Measurements from ENCODE around the gene ATP2A3. TPM values are rescaled to one million over a fixed set of nuclear protein-coding genes. Genes with fewer than 3 reads are reported as not detected.

ATP2A3 gene
- total RNA-seq, 1 experiment from 2014 or later, result 5.7 TPM

DNA sequence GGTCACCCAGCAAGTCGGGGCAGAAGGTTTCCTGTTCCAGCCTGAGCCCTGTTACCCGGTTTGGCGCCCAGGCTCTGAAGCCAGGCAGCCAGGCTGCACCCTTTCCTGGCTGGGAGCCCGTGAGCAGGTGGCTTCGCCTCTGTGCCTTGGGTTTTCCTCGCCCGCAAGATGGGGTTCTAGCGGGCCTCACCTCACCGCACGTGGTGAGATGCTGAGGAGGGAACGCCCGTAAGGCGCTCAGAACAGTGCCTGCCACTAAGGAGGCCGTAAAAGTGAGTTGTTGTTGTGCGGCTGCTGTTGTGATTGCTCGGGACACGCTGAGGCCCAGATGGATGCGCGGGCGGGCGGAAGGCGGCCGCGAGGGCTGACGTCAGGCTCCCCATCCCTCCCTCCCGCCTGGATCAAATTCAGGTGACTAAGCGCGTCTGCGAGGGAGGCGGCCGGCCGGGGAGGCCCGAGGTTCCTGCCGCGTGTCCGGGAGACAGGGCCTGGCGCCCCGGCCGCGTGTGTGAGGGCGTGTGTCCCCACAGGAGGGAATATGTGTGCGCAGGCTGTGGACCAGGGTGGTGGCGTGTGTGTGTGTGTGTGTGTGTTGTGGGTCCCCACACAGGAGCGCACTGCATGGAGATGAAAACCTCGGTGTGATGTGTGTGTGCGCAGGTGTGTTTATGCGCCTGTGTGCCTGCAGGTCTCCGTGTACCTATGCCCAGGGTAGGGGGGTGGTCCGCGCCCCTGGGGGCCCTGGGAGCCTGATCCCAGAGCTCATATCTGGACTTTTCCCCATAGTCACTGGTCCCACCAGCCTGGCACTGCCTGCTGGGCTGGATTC is 75.7 kb downstream of the ATP2A3 start:
- peak; percentile 92 for DNase-seq
- peaks cover 4% of the 10 kb centered on the region for H3K27me3 ChIP-seq (ENCODE audit: control insufficient read depth, insufficient read depth, low read length)
- H3K4me3 ChIP-seq (ENCODE audit: insufficient read depth, low read depth, low read length), result no peak overlapping the region
- H3K36me3 ChIP-seq (replicated peaks; ENCODE audit: control insufficient read depth, insufficient read depth, low read length), result peaks cover 4% of the 10 kb centered on the region; the same call in 1 of the 2 replicates

DNA sequence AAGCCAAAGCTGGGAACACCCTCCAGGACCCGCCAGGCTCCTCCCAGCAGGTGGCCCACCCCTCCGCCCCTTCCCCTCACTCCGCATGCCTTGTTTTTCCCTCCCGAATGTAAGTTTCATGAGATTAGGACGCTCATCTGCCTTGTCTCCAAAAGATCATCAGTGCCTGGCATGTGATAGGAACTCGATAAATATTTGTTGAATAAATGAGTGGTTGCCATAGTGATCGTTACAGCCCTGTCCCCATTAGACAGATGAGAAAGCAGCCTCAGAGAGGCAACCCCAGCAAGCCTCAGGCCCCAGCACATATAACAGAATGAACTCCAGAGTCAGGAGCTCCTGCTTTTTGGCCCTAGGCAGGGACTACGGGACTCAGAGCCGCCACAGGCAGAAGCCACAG is 76.4 kb downstream of the ATP2A3 start:
- Histone ChIP-seq H3K27me3 (ENCODE audit: control insufficient read depth, insufficient read depth, low read length) (peaks cover 4% of the 10 kb centered on the region), H3K36me3 (replicated peaks; ENCODE audit: control insufficient read depth, insufficient read depth, low read length) (peaks cover 4% of the 10 kb centered on the region; the same call in 1 of the 2 replicates), H3K4me3 (ENCODE audit: insufficient read depth, low read depth, low read length) (no peak overlapping the region)
- no peak for DNase-seq

DNA sequence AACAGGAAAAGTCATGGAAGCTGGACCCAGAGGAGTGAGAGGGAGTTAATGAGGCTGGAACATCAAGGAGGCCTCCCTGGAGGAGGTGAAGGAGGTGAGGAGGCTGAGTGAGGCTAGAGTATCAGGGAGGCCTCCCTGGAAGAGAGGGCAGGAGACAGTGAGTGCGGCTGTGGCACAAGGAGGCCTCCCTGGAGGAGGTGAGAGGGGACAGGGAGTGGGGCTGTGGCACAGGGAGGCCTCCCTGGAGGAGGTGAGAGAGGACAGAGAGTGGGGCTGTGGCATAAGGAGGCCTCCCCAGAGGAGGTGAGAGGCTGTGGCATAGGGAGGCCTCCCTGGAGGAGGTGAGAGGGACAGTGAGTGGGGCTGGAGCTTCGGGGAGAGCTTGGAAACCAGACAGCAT is 76.8 kb downstream of the ATP2A3 start:
- no peak for DNase-seq
- H3K36me3 ChIP-seq (replicated peaks; ENCODE audit: control insufficient read depth, insufficient read depth, low read length), result peaks cover 4% of the 10 kb centered on the region; the same call in 1 of the 2 replicates
- peaks cover 4% of the 10 kb centered on the region for H3K27me3 ChIP-seq (ENCODE audit: control insufficient read depth, insufficient read depth, low read length)
- no peak overlapping the region for H3K4me3 ChIP-seq (ENCODE audit: insufficient read depth, low read depth, low read length)

DNA sequence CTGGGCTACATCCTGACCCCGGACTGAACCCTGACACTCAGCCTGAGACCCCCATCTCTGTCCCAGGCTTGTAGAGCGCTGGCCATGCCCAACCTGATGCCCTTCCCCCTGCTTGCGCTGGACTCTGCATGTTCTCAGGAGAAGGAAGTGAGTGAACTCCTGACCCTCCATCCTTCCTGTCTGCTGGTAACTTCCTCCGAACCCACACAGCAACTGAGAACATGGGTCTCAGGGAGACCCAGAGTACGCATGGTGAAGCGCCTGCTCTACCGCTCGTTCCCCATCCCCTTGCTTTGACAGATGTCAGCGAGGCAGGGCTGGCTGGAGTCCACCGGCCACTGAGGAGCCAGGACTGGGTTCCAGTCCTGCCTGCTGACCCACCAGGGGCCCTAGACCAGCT is 77.5 kb downstream of the ATP2A3 start:
- Histone ChIP-seq H3K36me3 (replicated peaks; ENCODE audit: control insufficient read depth, insufficient read depth, low read length) (peaks cover 4% of the 10 kb centered on the region; the same call in 1 of the 2 replicates), H3K4me3 (ENCODE audit: insufficient read depth, low read depth, low read length) (no peak overlapping the region), H3K27me3 (ENCODE audit: control insufficient read depth, insufficient read depth, low read length) (peaks cover 2% of the 10 kb centered on the region; the same call in 1 of the 2 replicates)
- DNase-seq, result no peak

DNA sequence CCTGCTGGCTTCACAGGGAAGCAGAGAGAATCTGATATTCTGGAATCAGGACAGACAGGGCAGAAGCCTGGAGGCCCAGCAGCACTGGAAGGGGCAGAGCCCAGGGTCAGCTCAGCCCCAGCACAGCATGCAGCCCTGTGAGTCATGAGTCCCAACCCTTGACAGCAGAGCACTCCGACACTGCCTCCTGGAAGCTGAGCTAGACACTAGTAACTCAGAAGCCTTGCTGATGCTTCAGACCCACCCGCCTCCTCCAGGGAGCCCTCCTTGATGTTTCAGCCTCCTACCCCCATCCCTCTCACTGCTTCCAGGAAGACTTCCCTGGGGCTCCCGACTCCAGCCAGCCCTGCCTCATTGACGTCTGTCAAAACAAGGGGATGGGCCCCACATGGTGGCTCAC is 78.3 kb downstream of the ATP2A3 start:
- Histone ChIP-seq H3K27me3 (ENCODE audit: control insufficient read depth, insufficient read depth, low read length) (no peaks in the 10 kb centered on the region), H3K36me3 (replicated peaks; ENCODE audit: control insufficient read depth, insufficient read depth, low read length) (peaks cover 4% of the 10 kb centered on the region; the same call in 1 of the 2 replicates), H3K4me3 (ENCODE audit: insufficient read depth, low read depth, low read length) (no peak overlapping the region)
- DNase-seq, result no peak

DNA sequence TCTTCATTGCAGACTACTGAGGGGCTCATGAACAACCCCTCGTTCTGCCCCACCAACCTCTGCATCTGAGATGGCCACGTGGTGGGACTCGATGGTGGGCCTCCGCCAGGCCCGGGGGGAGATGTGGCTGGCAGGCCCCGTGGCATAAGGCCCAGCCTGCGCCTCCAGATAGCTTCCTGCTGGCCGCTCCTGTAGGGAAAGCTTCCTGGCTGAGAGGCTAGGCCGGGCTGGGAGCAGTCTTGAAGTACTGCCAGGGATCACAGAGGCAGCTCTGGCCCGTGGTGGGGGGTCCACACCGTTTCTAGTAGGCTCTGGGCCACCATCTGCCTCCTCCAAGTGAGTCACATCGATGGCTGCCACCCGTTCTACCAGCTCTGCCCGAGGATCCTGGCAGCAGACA is 79.0 kb downstream of the ATP2A3 start:
- Histone ChIP-seq H3K27me3 (ENCODE audit: control insufficient read depth, insufficient read depth, low read length) (no peaks in the 10 kb centered on the region), H3K4me3 (ENCODE audit: insufficient read depth, low read depth, low read length) (no peak overlapping the region), H3K36me3 (replicated peaks; ENCODE audit: control insufficient read depth, insufficient read depth, low read length) (peaks cover 4% of the 10 kb centered on the region; the same call in 1 of the 2 replicates)
- DNase-seq, result no peak

DNA sequence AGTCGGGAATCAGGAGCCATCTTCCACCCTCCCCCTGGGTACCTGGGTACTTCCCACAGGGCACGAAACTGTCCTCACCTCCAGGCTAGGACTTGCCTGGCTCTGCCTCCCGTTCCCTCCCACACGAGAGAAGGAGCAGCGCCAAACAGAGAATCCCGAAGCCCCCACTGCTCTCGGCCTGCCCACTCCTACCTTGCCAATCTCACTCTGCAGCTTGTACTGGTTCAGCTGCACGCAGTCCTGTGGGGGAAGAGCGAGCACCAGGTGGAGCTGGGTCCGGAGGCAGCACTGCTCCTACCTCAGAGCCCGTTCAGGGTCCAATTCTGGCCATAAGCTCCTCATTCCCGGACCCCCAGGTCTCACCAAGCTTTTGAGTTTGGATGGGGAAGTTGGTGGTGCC is 80.0 kb downstream of the ATP2A3 start:
- Histone ChIP-seq H3K27me3 (ENCODE audit: control insufficient read depth, insufficient read depth, low read length) (no peaks in the 10 kb centered on the region), H3K36me3 (replicated peaks; ENCODE audit: control insufficient read depth, insufficient read depth, low read length) (peaks cover 4% of the 10 kb centered on the region; the same call in 1 of the 2 replicates), H3K4me3 (ENCODE audit: insufficient read depth, low read depth, low read length) (no peak overlapping the region)
- DNase-seq, result no peak

DNA sequence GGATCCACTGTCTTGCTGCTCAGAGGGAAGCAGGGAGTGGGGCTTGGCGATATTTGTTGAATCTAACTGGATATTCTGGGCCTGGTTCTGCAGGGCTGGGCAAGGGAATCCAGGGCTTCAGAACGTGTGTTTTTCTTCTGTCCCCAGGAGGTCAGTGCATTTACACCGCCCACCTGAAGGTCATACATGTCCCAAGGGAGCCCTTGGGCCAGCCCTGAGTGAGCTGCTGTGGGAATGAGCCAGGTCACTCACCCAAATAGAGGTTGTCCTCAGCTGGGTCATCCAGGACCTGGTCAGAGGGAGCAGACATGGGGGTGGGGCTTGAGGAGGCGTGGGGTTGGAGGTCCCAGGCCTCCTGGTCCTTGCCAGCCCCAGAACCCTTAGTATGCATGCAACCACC is 82.0 kb downstream of the ATP2A3 start:
- Histone ChIP-seq H3K27me3 (ENCODE audit: control insufficient read depth, insufficient read depth, low read length) (no peaks in the 10 kb centered on the region), H3K4me3 (ENCODE audit: insufficient read depth, low read depth, low read length) (no peak overlapping the region), H3K36me3 (replicated peaks; ENCODE audit: control insufficient read depth, insufficient read depth, low read length) (peaks cover 4% of the 10 kb centered on the region)
- DNase-seq, result no peak

DNA sequence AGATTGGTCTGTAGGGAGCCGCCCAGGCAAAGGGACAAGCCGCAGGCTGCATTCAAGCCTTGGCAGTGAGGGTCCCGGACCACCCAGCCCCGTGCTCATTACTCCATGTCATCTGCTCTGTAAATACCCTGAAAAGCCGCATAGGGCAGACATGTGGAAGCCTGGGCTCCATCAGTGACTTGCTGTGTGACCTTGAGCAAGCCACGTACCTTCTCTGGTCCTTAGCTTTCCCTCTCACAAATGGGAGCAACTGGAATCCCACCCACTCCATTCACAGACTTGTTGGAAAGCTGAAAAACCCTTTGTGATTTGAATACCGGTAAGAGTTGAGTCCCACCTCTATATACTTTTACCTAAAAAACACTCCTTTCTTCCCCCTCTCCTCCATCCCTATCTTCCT is 83.3 kb downstream of the ATP2A3 start:
- no peak overlapping the region for H3K4me3 ChIP-seq (ENCODE audit: insufficient read depth, low read depth, low read length)
- DNase-seq, result no peak
- peaks cover 4% of the 10 kb centered on the region for H3K36me3 ChIP-seq (replicated peaks; ENCODE audit: control insufficient read depth, insufficient read depth, low read length)
- no peaks in the 10 kb centered on the region for H3K27me3 ChIP-seq (ENCODE audit: control insufficient read depth, insufficient read depth, low read length)

DNA sequence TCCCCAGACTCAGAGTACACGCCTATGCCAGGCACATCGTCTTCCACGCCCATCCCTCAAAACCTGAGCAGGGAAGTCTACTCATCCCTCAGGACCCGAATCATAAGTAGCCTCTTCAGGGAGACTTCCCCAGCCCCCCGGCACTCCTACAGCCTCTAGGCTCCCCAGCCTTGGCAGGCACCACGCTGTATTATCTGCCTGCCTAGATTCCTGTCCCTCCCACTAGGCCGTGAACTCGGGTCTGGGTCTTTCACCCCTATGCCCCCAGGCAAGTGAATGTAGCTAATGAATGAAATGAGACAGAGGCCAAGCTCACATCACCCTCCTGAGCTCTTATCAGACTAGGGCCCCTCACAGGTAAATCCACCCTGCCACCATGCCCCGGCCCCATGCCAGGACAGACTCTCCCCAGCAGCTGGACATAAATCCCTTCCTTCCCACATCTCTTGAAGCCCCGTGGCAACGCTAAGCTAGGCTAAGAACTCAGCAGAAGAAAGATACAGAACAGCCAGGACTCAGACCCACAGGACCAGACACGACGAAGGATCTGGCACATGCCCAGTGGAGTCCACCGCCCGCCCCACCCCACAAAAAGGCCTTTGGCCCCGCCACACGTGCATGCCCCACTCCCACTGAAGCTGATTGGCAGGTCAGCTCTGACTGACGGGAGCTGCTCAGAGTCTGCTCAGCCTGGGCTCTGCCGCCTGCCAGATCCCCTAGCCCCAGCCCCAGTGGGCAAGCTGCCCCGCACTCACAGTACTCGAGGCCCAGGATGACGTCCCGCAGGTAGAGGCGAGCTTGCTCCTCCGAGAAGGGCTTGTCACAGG is 84.4 kb downstream of the ATP2A3 start:
- no peak for DNase-seq
- H3K36me3 ChIP-seq (replicated peaks; ENCODE audit: control insufficient read depth, insufficient read depth, low read length), result peaks cover 1% of the 10 kb centered on the region

DNA sequence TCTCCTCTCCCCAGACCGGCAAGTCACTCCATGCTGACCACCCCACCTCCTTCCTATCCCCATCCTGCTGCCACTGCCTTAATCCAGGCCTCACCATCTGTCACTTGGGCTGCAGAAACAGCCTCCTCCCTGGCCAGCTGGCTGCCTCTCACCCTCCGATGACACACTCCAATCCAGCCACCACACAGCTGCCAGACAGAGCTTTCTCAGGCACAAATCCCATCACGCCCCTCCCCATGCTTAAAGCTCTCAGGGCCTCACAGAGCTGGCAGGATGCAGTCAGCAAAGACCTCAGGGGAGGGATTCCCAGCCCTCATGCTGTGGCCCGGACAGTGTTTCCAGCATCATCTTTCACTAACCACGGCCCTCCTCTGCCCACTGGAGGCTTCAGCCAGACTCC is 85.1 kb downstream of the ATP2A3 start:
- Histone ChIP-seq H3K4me3 (ENCODE audit: insufficient read depth, low read depth, low read length) (no peak overlapping the region), H3K36me3 (replicated peaks; ENCODE audit: control insufficient read depth, insufficient read depth, low read length) (no peaks in the 10 kb centered on the region; the same call in none of the 2 replicates), H3K27me3 (ENCODE audit: control insufficient read depth, insufficient read depth, low read length) (no peaks in the 10 kb centered on the region)
- no peak for DNase-seq

More for the DNA sequence above, 84.4 kb downstream of the ATP2A3 start:
- Histone ChIP-seq H3K27me3 (ENCODE audit: control insufficient read depth, insufficient read depth, low read length) (no peaks in the 10 kb centered on the region), H3K4me3 (ENCODE audit: insufficient read depth, low read depth, low read length) (no peak overlapping the region)

DNA sequence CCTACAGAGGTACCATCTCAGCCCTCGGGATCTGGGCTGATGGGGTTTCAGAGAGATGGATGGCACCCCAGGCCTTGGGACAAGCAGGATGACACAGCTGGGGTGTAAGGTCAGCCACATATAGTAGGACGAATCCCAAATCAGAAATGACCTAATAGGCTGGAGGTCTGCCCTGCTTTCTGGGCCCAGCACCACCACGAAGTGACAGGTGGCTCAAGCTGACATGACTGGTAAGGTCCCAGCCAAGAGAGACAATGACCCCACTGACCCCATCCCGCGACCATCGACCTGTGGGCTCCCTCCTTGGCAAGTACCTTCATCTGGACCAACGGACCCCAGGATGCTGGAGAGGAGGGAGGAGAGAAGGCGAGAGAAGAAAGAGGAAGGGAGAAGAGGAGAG is 87.0 kb downstream of the ATP2A3 start:
- Histone ChIP-seq H3K27me3 (ENCODE audit: control insufficient read depth, insufficient read depth, low read length) (no peaks in the 10 kb centered on the region), H3K4me3 (ENCODE audit: insufficient read depth, low read depth, low read length) (no peak overlapping the region), H3K36me3 (replicated peaks; ENCODE audit: control insufficient read depth, insufficient read depth, low read length) (peaks cover 3% of the 10 kb centered on the region)
- DNase-seq, result no peak

DNA sequence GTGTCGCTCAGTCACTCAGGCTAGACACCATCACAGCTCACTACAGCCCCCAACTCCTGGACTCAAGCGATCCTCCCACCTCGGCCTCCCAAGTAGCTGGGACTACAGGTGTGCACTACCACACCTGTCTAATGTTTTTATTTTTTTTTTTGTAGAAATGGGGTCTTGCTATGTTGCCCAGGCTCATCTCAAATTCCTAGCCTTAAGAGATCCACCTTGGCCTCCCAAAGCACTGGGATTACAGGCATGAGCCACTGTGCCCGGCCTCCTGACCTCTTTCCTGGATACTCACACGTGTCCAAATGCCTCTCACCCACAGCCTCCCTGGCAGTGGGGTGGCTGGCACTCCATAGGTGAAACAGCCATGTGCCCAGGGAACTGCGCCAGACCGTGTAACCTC is 88.9 kb downstream of the ATP2A3 start:
- Histone ChIP-seq H3K27me3 (ENCODE audit: control insufficient read depth, insufficient read depth, low read length) (no peaks in the 10 kb centered on the region), H3K36me3 (replicated peaks; ENCODE audit: control insufficient read depth, insufficient read depth, low read length) (peaks cover 6% of the 10 kb centered on the region), H3K4me3 (ENCODE audit: insufficient read depth, low read depth, low read length) (no peak overlapping the region)
- no peak for DNase-seq

All from H7 (cell line).